Naive thymus-derived CD4-positive, alpha-beta T cell (primary cell): ENCODE data around the gene SNRNP200. TPM values are rescaled to one million over a fixed set of nuclear protein-coding genes. Genes with fewer than 3 reads are reported as not detected.
A peak's percentile ranks its signal among the peaks of the same experiment; 100 is the strongest.

Source experiments
- ATAC-seq: fragments of 150-1000 bp; cut with Tn5 transposase; 2 replicates; pipeline ENCODE4 v1.10.0; 2021; ENCODE audit warnings: mild to moderate bottlenecking, moderate library complexity
- CTCF ChIA-PET: fragments of 350-600 bp; sonication (Branson Sonifier 250); formaldehyde crosslinking; loops from one replicate; lab custom pipeline; 2021; ENCODE audit warnings: antibody characterized with exemption; lab: Charles Lee
- POLR2A ChIA-PET: fragments of 350-600 bp; sonication (Branson Sonifier 250); formaldehyde crosslinking; loops from one replicate; lab custom pipeline; 2021; ENCODE audit warnings: antibody characterized with exemption, inconsistent platforms; lab: Charles Lee
- DNase-seq, 9 donors: peaks; one replicate each; pipeline versions ENCODE4 v3.0.0 to v3.0.0-alpha.2; 2020 to 2022; ENCODE audit warnings: mixed read lengths in 1 of 9
- H3K27ac ChIP-seq: one replicate; pipeline ENCODE4 v1.7.0; 2013; ENCODE audit warnings: mild to moderate bottlenecking, low read depth, low read length, moderate library complexity
- H3K27me3 ChIP-seq, 2 donors: one replicate each; pipeline ENCODE4 v1.7.0; 2013; ENCODE audit warnings: low read length in 2 of 2, mild to moderate bottlenecking in 2 of 2, moderate library complexity in 2 of 2; ENCODE audit not compliant: control insufficient read depth in 2 of 2, insufficient read depth in 2 of 2
- H3K36me3 ChIP-seq, 3 experiments: 1 replicate in 2 of 3; 2 replicates in 1 of 3; pipeline ENCODE4 v1.7.0; 2013; ENCODE audit warnings: low read length in 3 of 3, mild to moderate bottlenecking in 3 of 3, moderate library complexity in 1 of 3; ENCODE audit not compliant: insufficient read depth in 3 of 3, control insufficient read depth in 2 of 3
- H3K4me1 ChIP-seq, 2 donors: one replicate each; pipeline ENCODE4 v1.7.0; 2013; ENCODE audit warnings: low read length in 2 of 2, mild to moderate bottlenecking in 2 of 2, moderate library complexity in 1 of 2; ENCODE audit not compliant: control insufficient read depth in 2 of 2, insufficient read depth in 2 of 2
- H3K4me3 ChIP-seq: 2 replicates; pipeline ENCODE4 v1.7.0; 2013; ENCODE audit warnings: mild to moderate bottlenecking, low read length
- H3K9me3 ChIP-seq, 3 experiments: 1 replicate in 2 of 3; 2 replicates in 1 of 3; pipeline ENCODE4 v1.7.0; 2013; ENCODE audit warnings: low read length in 3 of 3; ENCODE audit not compliant: control insufficient read depth in 2 of 3
- H3K27ac Mint-ChIP-seq, 9 donors: one replicate each; pipeline ENCODE4 v1.8.0; 2020 to 2022; ENCODE audit warnings: mixed read lengths in 9 of 9, mild to moderate bottlenecking in 8 of 9, moderate library complexity in 5 of 9, inconsistent platforms in 2 of 9
- H3K27me3 Mint-ChIP-seq, 5 donors: one replicate each; pipeline ENCODE4 v1.8.0; 2021 to 2022; ENCODE audit warnings: mixed read lengths in 5 of 5, mild to moderate bottlenecking in 1 of 5
- H3K36me3 Mint-ChIP-seq, 5 donors: one replicate each; pipeline ENCODE4 v1.8.0; 2020 to 2022; ENCODE audit warnings: mixed read lengths in 5 of 5, mild to moderate bottlenecking in 3 of 5, inconsistent platforms in 1 of 5
- H3K4me1 Mint-ChIP-seq, 7 donors: one replicate each; pipeline ENCODE4 v1.8.0; 2020 to 2022; ENCODE audit warnings: mixed read lengths in 7 of 7, mild to moderate bottlenecking in 3 of 7, inconsistent platforms in 1 of 7
- H3K4me3 Mint-ChIP-seq, 10 donors: one replicate each; pipeline ENCODE4 v1.8.0; 2020 to 2022; ENCODE audit warnings: mild to moderate bottlenecking in 10 of 10, mixed read lengths in 10 of 10, moderate library complexity in 6 of 10, inconsistent platforms in 2 of 10
- H3K9me3 Mint-ChIP-seq, 11 donors: one replicate each; pipeline ENCODE4 v1.8.0; 2020 to 2022; ENCODE audit warnings: mixed read lengths in 11 of 11, mild to moderate bottlenecking in 4 of 11, inconsistent platforms in 1 of 11, moderate library complexity in 1 of 11
- intact Hi-C, 2 donors: fragments of 100-400 bp; cut with micrococcal nuclease; formaldehyde crosslinking; loops; one replicate each; pipeline ENCODE4 v1.15.1; 2023
- polyA plus RNA-seq, 2 donors: library from polyadenylated mRNA; unstranded; fragments of 300-500 nt; fragmentation: Illumina TruSeq; gene quantifications; one replicate each; pipeline ENCODE4 v1.2.3, GENCODE V29; 2021
- total RNA-seq, 6 experiments: library from RNA in 5 of 6; stranded (reverse) in 5 of 6; gene quantifications; 1 replicate in 5 of 6; 2 replicates in 1 of 6; pipeline ENCODE4 v1.2.3 and lab custom pipeline; 2021 to 2026

Gene SNRNP200
- total and polyA plus RNA-seq, 7 experiments from 2014 or later = 86.6 to 255 (median 171) TPM

DNA sequence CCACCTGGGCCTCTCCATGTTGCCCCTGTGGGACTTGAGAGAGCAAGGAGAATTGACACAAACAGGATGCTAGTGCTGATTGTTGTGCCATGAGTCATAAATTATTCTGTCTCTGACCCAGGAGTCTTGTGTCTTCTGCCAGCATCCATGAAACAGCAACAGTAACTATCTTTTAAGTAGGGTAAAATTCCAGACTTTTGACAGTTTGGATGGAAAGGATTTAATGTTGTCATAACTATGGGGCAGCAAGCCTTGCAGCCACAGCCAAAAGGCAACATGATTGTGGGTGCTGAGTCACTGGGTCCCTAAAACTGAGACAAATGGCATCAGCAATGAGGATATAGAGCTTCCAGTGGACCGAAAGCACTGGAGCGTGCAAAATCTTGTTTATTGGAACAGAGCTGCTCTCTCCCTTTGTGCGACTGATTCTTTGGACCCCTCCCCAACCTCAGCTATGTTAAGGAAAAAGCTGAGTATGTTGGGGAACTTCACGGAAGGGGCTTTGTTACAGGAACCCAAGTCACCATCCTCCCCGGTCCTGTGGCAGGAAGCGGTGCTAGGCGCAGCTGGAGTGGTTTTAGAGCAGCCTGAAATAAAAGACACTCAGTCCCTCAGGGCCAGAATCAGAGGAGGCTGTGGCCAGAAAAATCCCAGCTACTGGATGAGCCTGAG is 10.2 kb upstream of the SNRNP200 start:
- DNase-seq = peak in 1 of 9 donors; percentile 34
- H3K27ac Mint-ChIP-seq = peak overlapping the region in 3 of 9 donors; percentile 8 to 91 (median 61)
- H3K27me3 Mint-ChIP-seq = no peaks in the 10 kb centered on the region
- H3K4me1 ChIP-seq = peaks cover 11 to 36% of the 10 kb centered on the region in 2 donors
- H3K4me3 Mint-ChIP-seq = peak overlapping the region in 4 of 10 donors; percentile 17 to 82 (median 26)
- no peaks in the 10 kb centered on the region for H3K27me3 ChIP-seq
- ATAC-seq = peak; percentile 60
- intact Hi-C loops = loop anchor here in 1 of 2 donors (1.0 kb wide), 1 partner anchor 10 kb away; the partner anchor contains the start of gene SNRNP200
- peaks cover 0 to 65% (median 19%) of the 10 kb centered on the region in 7 donors for H3K4me1 Mint-ChIP-seq
- no peaks in the 10 kb centered on the region for H3K9me3 ChIP-seq
- H3K4me3 ChIP-seq = no peak overlapping the region
- ChIA-PET POLR2A (interaction anchor here (0.6 to 1.0 kb wide), 4 partner anchors 8 to 13 kb away, joined by 3 to 5 read pairs (median 4); partner anchors contain the start of gene SNRNP200), CTCF (no interaction called here)
- no peak overlapping the region for H3K27ac ChIP-seq
- peaks cover 0 to 30% (median 0%) of the 10 kb centered on the region in 5 donors for H3K36me3 Mint-ChIP-seq
- H3K36me3 ChIP-seq = no peaks in the 10 kb centered on the region
- no peaks in the 10 kb centered on the region for H3K9me3 Mint-ChIP-seq

DNA sequence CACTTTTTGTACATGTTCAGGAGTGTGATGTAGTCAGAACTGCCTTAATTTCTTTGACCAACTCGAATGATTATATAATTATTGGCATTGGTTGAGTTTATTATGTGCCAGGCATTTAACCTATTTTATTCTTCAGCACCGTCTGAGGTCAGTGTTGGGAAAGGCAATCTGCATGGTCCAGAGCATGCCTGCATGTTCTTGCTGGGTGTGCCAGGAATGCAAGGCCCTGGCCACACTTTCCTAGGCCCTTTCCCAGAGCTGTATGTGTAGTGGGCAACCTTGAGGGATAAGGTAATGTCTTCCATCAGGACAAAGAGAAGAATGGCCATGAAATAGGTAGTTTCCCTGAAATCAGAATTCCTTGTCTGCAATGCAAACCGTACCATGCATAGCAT is 9.7 kb upstream of the SNRNP200 start:
- no peaks in the 10 kb centered on the region for H3K27me3 Mint-ChIP-seq
- H3K36me3 Mint-ChIP-seq = peaks cover 0 to 28% (median 0%) of the 10 kb centered on the region in 5 donors
- H3K9me3 Mint-ChIP-seq = no peaks in the 10 kb centered on the region
- Histone ChIP-seq H3K36me3 (no peaks in the 10 kb centered on the region), H3K9me3 (no peaks in the 10 kb centered on the region), H3K4me3 (no peak overlapping the region), H3K4me1 (peaks cover 10 to 31% of the 10 kb centered on the region in 2 donors), H3K27ac (no peak overlapping the region), H3K27me3 (no peaks in the 10 kb centered on the region)
- peak overlapping the region in 3 of 10 donors; percentile 29 to 82 (median 36) for H3K4me3 Mint-ChIP-seq
- no peak for DNase-seq
- CTCF ChIA-PET = no interaction called here
- intact Hi-C loops = loop anchor here in 1 of 2 donors (1.0 kb wide), 1 partner anchor 10 kb away; the partner anchor contains the start of gene SNRNP200
- H3K4me1 Mint-ChIP-seq = peaks cover 0 to 63% (median 16%) of the 10 kb centered on the region in 7 donors
- POLR2A ChIA-PET = interaction anchor here (0.6 to 1.0 kb wide), 3 partner anchors 9 to 19 kb away, joined by 3 to 5 read pairs (median 3); partner anchors contain the start of gene SNRNP200
- ATAC-seq = no peak
- H3K27ac Mint-ChIP-seq = peak overlapping the region in 4 of 9 donors; percentile 8 to 91 (median 40)

DNA sequence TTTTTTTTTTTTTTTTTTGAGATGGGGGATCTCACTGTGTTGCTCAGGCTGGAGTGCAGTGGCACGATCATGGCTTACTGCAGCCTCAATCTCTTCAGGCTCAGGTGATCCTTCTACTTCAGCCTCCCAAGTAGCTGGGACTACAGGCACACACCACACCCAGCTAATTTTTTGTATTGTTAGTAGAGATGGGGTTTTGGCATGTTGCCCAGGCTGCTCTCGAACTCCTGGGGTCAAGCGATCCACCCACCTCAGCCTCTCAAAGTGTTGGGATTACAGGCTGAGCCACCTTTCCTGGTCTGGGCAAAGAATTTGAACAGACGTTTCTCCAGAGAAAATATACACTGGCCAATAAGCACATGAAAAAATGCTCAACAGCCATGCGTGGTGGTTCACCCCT is 2.9 kb upstream of the SNRNP200 start:
- H3K27ac ChIP-seq = no peak overlapping the region
- peaks cover 24 to 50% (median 32%) of the 10 kb centered on the region in 7 donors for H3K4me1 Mint-ChIP-seq
- DNase-seq = no peak
- H3K27ac Mint-ChIP-seq = no peak overlapping the region
- H3K4me3 Mint-ChIP-seq = no peak overlapping the region
- H3K9me3 Mint-ChIP-seq = peaks cover 0 to 5% (median 0%) of the 10 kb centered on the region in 11 donors
- intact Hi-C loops = loop anchor here (5.0 kb wide), 2 partner anchors 329 to 454 kb away; partner anchors contain the start of genes CNNM4 (in 1 of the 2) and KANSL3 (in 1 of the 2)
- H3K4me1 ChIP-seq = peaks cover 19 to 22% of the 10 kb centered on the region in 2 donors
- POLR2A ChIA-PET = interaction anchor here (0.9 to 1.3 kb wide), 3 partner anchors 11 to 27 kb away, joined by 3 to 7 read pairs (median 3); partner anchors contain the start of gene NCAPH
- no peaks in the 10 kb centered on the region for H3K27me3 ChIP-seq
- no peaks in the 10 kb centered on the region for H3K9me3 ChIP-seq
- CTCF ChIA-PET = interaction anchor here (0.7 kb wide), 1 partner anchor 18 kb away, joined by 3 read pairs; no protein-coding TSS in a partner anchor
- peaks cover 0 to 29% (median 11%) of the 10 kb centered on the region in 5 donors for H3K36me3 Mint-ChIP-seq
- H3K36me3 ChIP-seq = peaks cover 1 to 11% (median 3%) of the 10 kb centered on the region in 3 experiments
- no peaks in the 10 kb centered on the region for H3K27me3 Mint-ChIP-seq
- no peak overlapping the region for H3K4me3 ChIP-seq
- ATAC-seq = no peak

DNA sequence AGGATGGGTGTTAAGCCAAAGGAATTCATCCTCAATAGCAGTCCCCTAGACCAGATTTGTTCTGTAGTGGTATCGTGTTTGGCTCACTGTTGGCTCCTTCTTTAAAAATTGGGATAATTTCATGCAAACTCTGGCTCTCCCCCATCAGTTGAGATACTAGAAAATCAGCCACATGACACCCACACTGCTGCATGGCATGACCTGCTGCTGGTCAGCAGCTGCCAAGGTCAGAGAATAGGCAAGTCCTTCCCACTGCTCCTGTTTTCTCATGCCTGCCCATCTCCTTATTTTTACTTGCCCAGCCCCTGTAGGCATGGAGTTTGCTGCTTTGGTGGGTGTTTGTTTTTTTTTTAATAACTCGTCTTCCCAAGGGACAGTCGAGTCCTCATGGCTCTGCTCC is 1.0 kb upstream of the SNRNP200 start:
- no peak for DNase-seq
- Histone ChIP-seq H3K36me3 (peaks cover 20 to 30% (median 22%) of the 10 kb centered on the region in 3 experiments), H3K9me3 (no peaks in the 10 kb centered on the region), H3K4me1 (peaks cover 30 to 36% of the 10 kb centered on the region in 2 donors), H3K4me3 (peak overlapping the region; percentile 85), H3K27ac (peak overlapping the region; percentile 94), H3K27me3 (no peaks in the 10 kb centered on the region)
- peaks cover 0 to 5% (median 0%) of the 10 kb centered on the region in 11 donors for H3K9me3 Mint-ChIP-seq
- H3K36me3 Mint-ChIP-seq = peaks cover 13 to 36% (median 30%) of the 10 kb centered on the region in 5 donors
- no peak for ATAC-seq
- peak overlapping the region; percentile 97 to 100 (median 99) for H3K27ac Mint-ChIP-seq
- ChIA-PET CTCF (interaction anchor here (0.7 to 0.8 kb wide), 3 partner anchors 14 to 232 kb away, joined by 3 read pairs; no protein-coding TSS in a partner anchor), POLR2A (interaction anchor here (0.7 to 2.7 kb wide), 11 partner anchors 9 to 231 kb away, joined by 3 to 16 read pairs (median 5); partner anchors contain the start of genes ARID5A, CIAO1, ITPRIPL1 and TMEM127)
- no peaks in the 10 kb centered on the region for H3K27me3 Mint-ChIP-seq
- intact Hi-C loops = loop anchor here (5.0 kb wide), 2 partner anchors 331 to 456 kb away; partner anchors contain the start of genes CNNM4 (in 1 of the 2) and KANSL3 (in 1 of the 2)
- H3K4me3 Mint-ChIP-seq = peak overlapping the region; percentile 94 to 100 (median 99)
- peaks cover 40 to 55% (median 51%) of the 10 kb centered on the region in 7 donors for H3K4me1 Mint-ChIP-seq

DNA sequence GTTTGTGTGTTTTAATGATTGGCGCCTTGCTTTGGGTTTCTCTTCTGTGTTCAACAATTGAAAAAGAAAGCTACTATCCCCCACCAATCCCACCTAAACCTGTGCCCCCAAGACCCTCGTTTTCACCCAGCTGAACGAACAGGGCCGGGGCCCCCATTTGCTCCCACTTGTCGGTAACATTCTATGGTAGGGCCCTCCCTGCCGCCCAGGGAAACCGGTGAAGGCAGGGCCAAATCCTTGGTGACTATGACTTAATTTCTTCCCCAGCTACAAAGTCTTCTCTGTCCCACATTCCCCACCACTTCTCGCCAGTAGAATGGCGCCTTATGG is 598 bp upstream of the SNRNP200 start:
- H3K4me1 Mint-ChIP-seq = peaks cover 41 to 59% (median 55%) of the 10 kb centered on the region in 7 donors
- H3K4me3 ChIP-seq = peak overlapping the region; percentile 85
- intact Hi-C loops = loop anchor here (1.0 to 5.0 kb wide), 14 partner anchors 9 to 510 kb away; partner anchors contain the start of genes CIAO1 (in 2 of the 2), LMAN2L (in 2 of the 2), NCAPH (in 2 of the 2) and STARD7 (in 2 of the 2)
- H3K4me1 ChIP-seq = peaks cover 30 to 40% of the 10 kb centered on the region in 2 donors
- H3K27me3 ChIP-seq = no peaks in the 10 kb centered on the region
- peaks cover 16 to 39% (median 33%) of the 10 kb centered on the region in 5 donors for H3K36me3 Mint-ChIP-seq
- ChIA-PET POLR2A (interaction anchor here (0.6 to 2.7 kb wide), 15 partner anchors 10 to 498 kb away, joined by 3 to 16 read pairs (median 5); partner anchors contain the start of genes ARID5A, CIAO1, ITPRIPL1 and NCAPH), CTCF (interaction anchor here (0.5 to 1.2 kb wide), 5 partner anchors 15 to 232 kb away, joined by 3 to 5 read pairs (median 3); no protein-coding TSS in a partner anchor)
- H3K9me3 Mint-ChIP-seq = peaks cover 0 to 5% (median 0%) of the 10 kb centered on the region in 11 donors
- H3K36me3 ChIP-seq = peaks cover 24 to 34% (median 26%) of the 10 kb centered on the region in 3 experiments
- no peaks in the 10 kb centered on the region for H3K9me3 ChIP-seq
- peak overlapping the region; percentile 94 to 100 (median 99) for H3K4me3 Mint-ChIP-seq
- DNase-seq = no peak
- no peaks in the 10 kb centered on the region for H3K27me3 Mint-ChIP-seq
- peak overlapping the region; percentile 94 for H3K27ac ChIP-seq
- no peak for ATAC-seq
- peak overlapping the region; percentile 97 to 100 (median 99) for H3K27ac Mint-ChIP-seq
